Prostate gland (tissue), 2 donors: Measurements from ENCODE around the gene HNRNPH2. TPM values are rescaled to one million over a fixed set of nuclear protein-coding genes. Genes with fewer than 3 reads are reported as not detected.

Experiments used
- DNase-seq: peaks from one replicate; pipeline ENCODE4 v3.0.0-alpha.2; 2019; ENCODE audit warnings: low spot score
- H3K27ac ChIP-seq, 2 donors: fragments of 200-600 bp; sonication (generic); 2 replicates each; pipeline ENCODE4 v1.5.1; 2017 to 2019
- H3K27me3 ChIP-seq: fragments of 200-600 bp; sonication (generic); replicated peaks from 2 replicates; pipeline ENCODE4 v1.5.1; 2019; ENCODE audit not compliant: insufficient read depth
- H3K36me3 ChIP-seq, 2 donors: fragments of 200-600 bp; sonication (generic); 1 replicate in 1 of 2; 2 replicates in 1 of 2; pipeline versions ENCODE4 v1.5.1 to v1.8.1; 2017 to 2019
- H3K4me1 ChIP-seq: fragments of 200-600 bp; sonication (generic); replicated peaks from 2 replicates; pipeline ENCODE4 v1.5.1; 2019
- H3K4me3 ChIP-seq, 2 donors: fragments of 200-600 bp; sonication (generic); 2 replicates each; pipeline ENCODE4 v1.5.1; 2017 to 2019
- H3K9me3 ChIP-seq: fragments of 200-600 bp; sonication (generic); 2 replicates; pipeline ENCODE4 v1.5.1; 2017
- CTCF ChIP-seq, 4 experiments: fragments of 200-600 bp in 2 of 4; fragments of 450-650 bp in 2 of 4; sonication (generic) in 2 of 4; IDR thresholded peaks; 1 replicate in 3 of 4; 2 replicates in 1 of 4; pipeline ENCODE4 v1.5.1; 2016 to 2019; ENCODE audit warnings: antibody characterized with exemption in 4 of 4, mild to moderate bottlenecking in 2 of 4, moderate library complexity in 2 of 4
- POLR2A ChIP-seq: fragments of 450-650 bp; IDR thresholded peaks from one replicate; pipeline ENCODE4 v1.6.1; 2016; ENCODE audit warnings: antibody characterized with exemption, mild to moderate bottlenecking
- POLR2AphosphoS5 ChIP-seq: sonication (generic); formaldehyde crosslinking; IDR thresholded peaks from one replicate; pipeline ENCODE4 v1.6.1; 2017; ENCODE audit warnings: antibody characterized with exemption
- WGBS: methylation state at CpG from one replicate; pipeline ENCODE4 v1.1.5; 2018; 5-methylcytosine and 5-hydroxymethylcytosine counted together
- intact Hi-C: fragments of 100-400 bp; cut with DNase I; formaldehyde crosslinking; loops from one replicate; pipeline ENCODE4 v1.14.2; 2022
- total RNA-seq, 2 donors: library from RNA; depleted of rRNA; stranded (reverse); fragments of >200 nt; gene quantifications; one replicate each; pipeline ENCODE4 v1.1.0, GENCODE V29; 2016

The HNRNPH2 gene
- total RNA-seq, 2 donors from 2014 or later, result 43.7 to 56.3 TPM

- Histone ChIP-seq H3K9me3 (no peaks in the 10 kb centered on the region), H3K36me3 (no peaks in the 10 kb centered on the region), H3K27ac (peak within 1 kb of the TSS; percentile 55 to 71), H3K4me3 (peak within 1 kb of the TSS; percentile 39 to 40), H3K27me3 (no peaks in the 10 kb centered on the region), H3K4me1 (no peaks in the 10 kb centered on the region)
- TF ChIP-seq CTCF (IDR thresholded peaks at IDR 0.05), result peak; percentile 12 to 70 (median 65)
- TF ChIP-seq POLR2AphosphoS5, result peak; percentile 91
- TF ChIP-seq POLR2A, result peak; percentile 52
- intact Hi-C loops, result no loop called here
- WGBS, result 1% methylated on average over 33 of the region's 47 CpGs
- peak; percentile 77 for DNase-seq
Observed at GRCh38 chrX:101390664-101391525, 17.1 kb upstream of the HNRNPH2 start, which contains the start of gene RPL36A. Gene RPL36A (plus strand): TSS chrX:101391011. CDS start chrX:101391044, 33 bp downstream.

- Histone ChIP-seq H3K27ac (no peak overlapping the region), H3K4me1 (no peaks in the 10 kb centered on the region), H3K9me3 (no peaks in the 10 kb centered on the region), H3K36me3 (no peaks in the 10 kb centered on the region), H3K27me3 (no peaks in the 10 kb centered on the region), H3K4me3 (peak overlapping the region; percentile 39 to 40)
- intact Hi-C loops, result no loop called here
- no peak for TF ChIP-seq POLR2AphosphoS5
- no peak for TF ChIP-seq CTCF (IDR thresholded peaks at IDR 0.05)
- TF ChIP-seq POLR2A, result no peak
- DNase-seq, result no peak
- WGBS, result 35% methylated on average over 6 of the region's 6 CpGs
Observed at GRCh38 chrX:101391831-101392230, 16.2 kb upstream of the HNRNPH2 start.

- no peak overlapping the region for H3K4me3 ChIP-seq
- no peak for DNase-seq
- no peak for TF ChIP-seq CTCF (IDR thresholded peaks at IDR 0.05)
- TF ChIP-seq POLR2AphosphoS5, result no peak
- no peak for TF ChIP-seq POLR2A
- intact Hi-C loops, result no loop called here
- WGBS, result 79% methylated on average over 11 of the region's 11 CpGs
- no peaks in the 10 kb centered on the region for H3K27me3 ChIP-seq
- no peaks in the 10 kb centered on the region for H3K4me1 ChIP-seq
- H3K27ac ChIP-seq, result no peak overlapping the region
- no peaks in the 10 kb centered on the region for H3K36me3 ChIP-seq
- no peaks in the 10 kb centered on the region for H3K9me3 ChIP-seq
Observed at GRCh38 chrX:101393530-101394305, 14.3 kb upstream of the HNRNPH2 start.

- H3K9me3 ChIP-seq, result no peaks in the 10 kb centered on the region
- intact Hi-C loops, result no loop called here
- no peak for TF ChIP-seq POLR2A
- TF ChIP-seq CTCF (IDR thresholded peaks at IDR 0.05), result no peak
- no peak for TF ChIP-seq POLR2AphosphoS5
Observed at GRCh38 chrX:101394372-101394771, 13.7 kb upstream of the HNRNPH2 start.

More at GRCh38 chrX:101394372-101394771, 13.7 kb upstream of the HNRNPH2 start:
- H3K27ac ChIP-seq, result no peak overlapping the region
- H3K4me3 ChIP-seq, result no peak overlapping the region
- no peak for DNase-seq
- no peaks in the 10 kb centered on the region for H3K4me1 ChIP-seq
- H3K36me3 ChIP-seq, result no peaks in the 10 kb centered on the region
- no peaks in the 10 kb centered on the region for H3K27me3 ChIP-seq
